Fibroblast of skin of scalp (primary cell): ENCODE data around the gene ZNF516.

Experiments used
- DNase-seq: peaks from one replicate; pipeline ENCODE4 v3.0.0-alpha.2; 2013

The ZNF516 gene

GRCh38 chr18:76437011-76437410 is 58.0 kb downstream of the ZNF516 start:
- DNase-seq = no peak

DNA sequence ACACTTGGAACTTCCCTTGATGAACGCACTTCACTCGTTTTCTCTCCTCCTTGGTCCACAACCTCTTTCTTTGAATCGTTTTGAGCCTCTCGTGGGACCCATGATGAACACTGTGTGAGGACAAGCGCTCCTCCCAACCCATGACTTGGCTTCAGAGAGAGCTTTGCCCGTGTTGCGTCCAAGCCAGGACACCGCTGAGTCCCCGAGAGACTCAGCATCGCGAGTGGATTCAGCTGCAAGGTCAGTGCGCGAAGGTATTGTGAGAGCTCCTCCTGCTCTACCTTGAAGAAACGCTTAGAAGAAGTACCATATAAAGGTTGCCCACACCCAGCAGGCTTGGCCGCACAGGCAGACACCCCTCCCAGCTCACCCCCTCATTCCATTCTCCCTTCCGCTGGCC is 58.7 kb downstream of the ZNF516 start:
- DNase-seq = no peak

DNA sequence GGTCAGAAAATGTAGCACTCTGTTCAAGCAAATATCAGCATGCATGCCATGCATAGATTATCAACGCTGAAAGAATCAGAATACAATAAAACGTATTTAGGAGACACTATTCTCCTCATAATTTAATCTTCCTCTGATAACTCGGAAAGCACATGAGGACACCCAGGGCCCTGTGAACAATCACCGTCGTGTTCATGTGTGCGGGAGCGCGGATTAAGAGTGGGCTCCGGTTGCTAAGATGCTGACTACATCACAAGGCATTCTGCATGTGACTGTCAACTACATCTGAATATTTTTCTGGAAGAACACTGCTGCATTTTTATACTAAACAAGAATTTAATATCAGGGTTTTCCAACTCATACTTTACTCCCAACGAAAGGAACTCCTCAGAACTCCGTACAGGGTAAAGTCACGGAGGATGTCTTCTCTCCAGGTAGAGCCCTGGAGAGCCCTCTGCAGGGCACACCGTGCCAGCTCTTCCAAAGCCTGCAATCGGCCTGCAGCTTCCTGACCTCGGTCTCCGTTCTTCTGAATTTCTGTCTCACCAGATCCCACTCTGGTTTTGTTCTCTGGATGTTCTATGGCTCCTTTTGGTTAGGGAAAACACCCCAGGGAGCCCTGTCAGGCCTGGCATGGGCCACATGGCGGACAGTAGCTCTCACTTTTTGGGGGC is 59.6 kb downstream of the ZNF516 start:
- no peak for DNase-seq

GRCh38 chr18:76434452-76434851 is 60.6 kb downstream of the ZNF516 start:
- no peak for DNase-seq

DNA sequence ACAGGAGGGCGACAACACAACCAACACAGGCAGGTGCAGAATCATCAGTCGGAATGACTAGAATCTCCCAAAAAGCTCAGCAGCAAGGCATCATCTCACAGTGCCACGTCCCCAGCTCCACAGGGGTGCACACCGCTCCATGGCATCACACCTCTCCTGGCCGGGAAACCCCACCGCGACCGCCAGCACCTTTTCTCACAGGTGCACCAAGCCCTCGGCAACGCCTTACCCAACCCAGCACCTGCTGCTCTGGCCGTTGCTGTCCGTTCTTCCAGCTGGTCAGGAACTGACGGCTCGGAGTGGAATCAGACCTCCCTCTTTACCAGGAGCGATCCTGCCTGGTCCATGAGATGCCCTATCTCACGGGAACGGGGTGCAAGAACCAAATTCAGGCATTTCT is 61.3 kb downstream of the ZNF516 start:
- DNase-seq = no peak

GRCh38 chr18:76432970-76433767 is 61.9 kb downstream of the ZNF516 start:
- no peak for DNase-seq

GRCh38 chr18:76432274-76432755 is 62.7 kb downstream of the ZNF516 start:
- DNase-seq = no peak

DNA sequence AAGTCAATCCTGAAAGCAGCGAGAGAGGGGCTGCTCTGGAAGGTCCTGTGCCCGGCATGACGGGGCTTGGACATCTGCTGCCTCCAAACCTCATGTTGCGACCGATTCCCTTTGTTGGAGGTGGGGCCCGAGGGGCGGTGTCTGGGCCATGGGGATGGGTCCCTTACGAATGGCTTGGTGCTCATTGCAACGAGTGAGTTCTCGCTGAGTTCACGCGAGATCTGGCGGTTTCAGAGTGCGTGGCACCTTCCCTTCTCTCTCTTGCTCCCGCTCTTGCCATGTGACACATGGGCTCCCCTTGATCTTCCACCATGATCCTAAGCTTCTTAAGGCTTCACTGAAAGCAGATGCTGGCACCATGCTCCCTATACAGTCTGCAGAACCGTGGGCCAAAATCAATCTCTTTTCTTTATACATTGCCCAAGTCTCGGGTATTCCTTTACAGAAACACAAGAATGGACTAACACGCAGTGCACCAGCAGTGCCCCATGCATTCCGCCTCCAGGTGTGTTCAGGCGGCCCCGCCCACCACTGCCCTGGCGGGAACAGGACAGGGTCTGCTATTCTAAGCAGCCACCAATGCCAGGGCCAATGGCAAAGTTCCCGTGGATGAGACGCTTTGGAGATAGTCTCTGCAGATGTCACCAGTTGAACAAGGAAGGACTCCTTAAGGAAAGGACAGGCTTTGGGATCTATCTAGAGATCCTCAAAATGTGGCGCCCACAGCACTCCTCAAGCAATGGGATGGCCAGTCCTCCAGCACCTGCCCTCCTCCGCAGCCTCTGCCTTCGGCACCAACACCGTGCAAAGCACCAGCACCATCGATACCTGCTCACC is 63.4 kb downstream of the ZNF516 start:
- no peak for DNase-seq

DNA sequence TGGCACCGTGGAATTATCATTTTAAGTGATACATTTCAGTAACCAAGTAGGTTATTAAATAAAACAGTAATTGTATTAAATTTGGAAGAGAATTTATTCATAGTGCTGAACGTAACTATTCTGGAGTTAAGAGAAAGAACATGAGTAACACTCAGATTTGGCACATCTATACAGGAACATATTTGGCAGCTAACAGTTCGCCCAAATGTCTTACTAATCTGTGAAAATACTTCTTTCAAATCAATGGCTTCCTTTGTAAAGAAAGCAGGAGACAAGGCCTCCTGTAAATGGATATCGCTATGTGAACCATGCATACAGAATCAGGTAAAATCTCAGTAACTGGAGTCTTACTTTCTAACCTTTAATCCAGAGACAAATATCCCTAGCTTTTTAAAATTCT is 64.4 kb downstream of the ZNF516 start:
- DNase-seq = no peak

- no peak for DNase-seq
Measured at GRCh38 chr18:76429262-76430126, 65.5 kb downstream of the ZNF516 start.

DNA sequence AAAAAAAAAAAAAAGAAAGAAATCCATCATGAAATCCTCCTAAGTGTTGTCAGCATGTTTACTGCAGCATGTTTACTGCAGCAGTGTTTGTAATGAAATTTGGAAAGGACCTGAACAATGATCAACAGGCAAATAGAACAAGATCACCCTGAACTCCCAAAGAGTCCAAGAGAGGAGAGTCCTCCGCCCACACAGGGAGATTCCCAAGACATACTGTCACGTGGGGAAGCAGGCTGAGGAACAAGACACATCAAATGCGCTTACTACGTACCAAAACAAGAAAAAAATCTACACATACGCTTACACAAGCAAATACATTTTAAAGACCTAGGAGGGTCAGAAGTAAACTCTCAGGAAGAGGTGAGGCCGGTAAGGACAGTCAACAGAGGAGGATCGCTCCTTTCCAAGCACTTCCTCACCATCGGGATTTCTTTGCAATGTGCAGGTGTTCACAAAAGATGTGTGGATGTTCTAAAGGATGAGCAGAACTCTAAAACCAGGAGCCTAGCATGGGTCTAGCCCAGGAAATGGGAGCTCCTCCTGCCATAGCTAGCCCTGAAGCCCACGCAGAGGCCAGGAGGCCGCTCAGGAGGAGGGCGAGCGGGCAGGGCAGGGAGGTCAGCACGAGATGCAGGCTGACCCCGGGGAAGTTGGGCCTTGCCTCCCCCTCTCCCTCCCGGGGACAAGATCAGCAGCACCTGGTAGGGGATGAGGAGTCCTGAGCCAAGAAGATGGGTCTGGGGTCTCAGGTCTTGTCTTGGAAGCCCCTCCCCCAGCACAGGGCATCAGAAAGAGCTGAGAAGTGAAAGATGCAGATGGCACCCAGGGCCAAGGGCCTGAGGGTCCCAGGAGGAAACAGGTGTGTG is 66.4 kb downstream of the ZNF516 start:
- DNase-seq = no peak

- DNase-seq = no peak
Measured at GRCh38 chr18:76426737-76427305, 68.2 kb downstream of the ZNF516 start.

GRCh38 chr18:76425146-76426131 is 69.6 kb downstream of the ZNF516 start:
- DNase-seq = peak; percentile 42

DNA sequence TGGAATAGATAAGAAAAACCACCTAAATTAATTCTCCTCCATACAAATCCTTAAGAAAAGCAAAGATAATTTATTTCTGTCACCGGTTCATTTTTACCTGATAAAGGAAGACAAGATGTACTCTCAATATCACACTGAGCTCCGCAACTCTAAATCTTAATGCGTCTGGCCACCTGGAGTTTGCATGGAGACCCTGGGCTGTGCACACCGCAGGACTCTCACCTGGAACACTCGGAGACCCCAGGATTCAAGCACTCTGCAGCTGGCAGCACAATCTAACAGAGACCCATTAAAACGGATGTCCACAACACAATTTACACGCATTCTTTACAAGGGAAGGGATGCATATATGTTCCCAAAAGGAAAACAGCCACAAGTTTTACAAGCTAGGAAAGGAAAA is 72.2 kb downstream of the ZNF516 start:
- DNase-seq = no peak

DNA sequence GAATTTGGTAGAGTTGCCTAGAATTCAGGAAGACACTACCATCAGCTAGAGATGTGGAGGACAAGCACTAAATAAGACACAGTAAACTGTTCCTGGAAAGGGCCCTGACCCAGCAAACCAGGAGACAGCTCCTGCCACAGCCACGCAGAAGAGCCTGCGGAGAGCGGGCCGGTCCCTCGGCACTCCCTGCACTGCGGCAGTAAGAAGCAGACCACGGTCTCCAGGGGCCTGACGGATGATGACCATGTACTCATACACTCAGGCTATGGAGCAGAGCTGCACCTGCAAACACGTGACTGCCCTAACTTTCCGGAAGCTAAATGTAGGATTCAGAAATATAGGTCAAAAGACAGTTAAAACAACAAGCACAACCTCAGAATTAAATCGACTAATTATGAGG is 72.9 kb downstream of the ZNF516 start:
- DNase-seq = no peak

GRCh38 chr18:76421685-76422078 is 73.4 kb downstream of the ZNF516 start:
- DNase-seq = no peak

DNA sequence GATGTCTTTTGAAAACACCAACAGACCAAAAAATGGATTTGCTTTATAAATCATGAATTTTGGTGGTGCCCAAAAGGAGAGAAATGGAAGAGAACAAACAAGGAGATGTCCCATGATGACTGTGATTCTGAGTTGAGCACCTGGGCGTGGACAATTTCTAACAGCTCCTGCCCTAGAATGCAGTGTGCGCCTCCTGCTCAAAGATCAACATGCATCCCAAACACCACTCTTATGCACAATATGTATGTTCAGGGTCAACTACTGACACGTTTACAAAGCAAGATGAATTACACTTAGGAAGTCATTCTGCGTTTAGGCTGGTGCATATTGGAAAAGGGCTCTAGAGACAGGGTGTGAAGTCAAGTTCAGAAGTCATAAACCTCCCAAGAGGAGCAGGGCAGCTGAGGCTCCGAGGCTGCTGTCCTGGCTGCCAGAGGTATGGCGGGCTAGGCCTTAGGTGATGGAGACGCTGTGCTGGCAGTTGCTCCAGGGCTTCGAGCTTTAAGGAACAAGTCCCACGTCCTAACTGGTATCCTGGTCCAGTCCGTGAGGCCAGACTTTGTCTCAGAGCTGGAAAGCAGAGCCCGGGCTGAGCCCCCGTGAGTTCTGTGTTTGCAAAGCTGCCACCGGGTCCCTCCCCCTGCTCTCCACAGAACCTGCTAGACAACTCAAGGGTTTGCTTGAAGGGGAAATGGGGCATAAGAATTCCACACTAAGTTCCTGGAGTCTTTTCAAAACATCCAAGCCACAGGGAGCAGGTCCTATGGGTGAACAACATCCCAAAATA is 74.0 kb downstream of the ZNF516 start:
- no peak for DNase-seq

- no peak for DNase-seq
Measured at GRCh38 chr18:76419811-76420210, 75.2 kb downstream of the ZNF516 start.

DNA sequence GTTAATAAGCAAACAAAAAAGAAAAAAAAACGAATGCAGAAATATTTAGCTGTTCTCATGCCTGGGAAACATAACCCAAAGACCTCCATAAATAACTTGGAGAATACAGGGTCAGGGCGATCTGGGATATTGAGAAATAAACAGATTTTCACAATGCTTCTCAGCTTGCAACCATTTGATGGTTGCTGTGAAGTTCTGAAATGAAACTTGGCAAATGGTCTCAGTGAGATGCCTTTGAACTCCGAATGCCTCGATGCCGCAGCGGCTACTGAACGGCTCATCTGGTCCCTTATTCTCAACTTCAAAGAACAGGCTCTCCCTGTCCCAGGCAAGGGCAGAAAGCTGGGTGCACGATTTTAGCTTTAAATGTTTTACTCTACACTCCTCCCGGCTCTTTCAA is 78.1 kb downstream of the ZNF516 start:
- DNase-seq = peak; percentile 38
